Aortic smooth muscle cell (primary cell): Measurements from ENCODE around the gene IGFALS. TPM values are rescaled to one million over a fixed set of nuclear protein-coding genes. Genes with fewer than 3 reads are reported as not detected.

Experiments
- total RNA-seq: library from RNA; depleted of rRNA; stranded (reverse); fragments of >200 nt; gene quantifications from 2 replicates; pipeline ENCODE4 v1.2.3, GENCODE V29; 2014

The IGFALS gene
- under 0.01 and 0.06 TPM in 2 replicates for total RNA-seq

GRCh38 chr16:1793578-1794220 is at the start of gene IGFALS:
Gene IGFALS, minus strand, starts transcription at chr16:1793705. Its CDS starts 53 bp downstream, at chr16:1793652.

GRCh38 chr16:1826691-1827573 is 33.4 kb upstream of the IGFALS start, which contains the start of the genes FAHD1 and HAGH:
Gene FAHD1, plus strand, starts transcription at chr16:1827206. Its CDS starts 33 bp downstream, at chr16:1827239.
Gene HAGH, minus strand, starts transcription at chr16:1826825. Its CDS starts 38 bp downstream, at chr16:1826787.

GRCh38 chr16:1782408-1783264 is 10.9 kb downstream of the IGFALS start, which contains the start of the genes NUBP2 and SPSB3:
Gene NUBP2, plus strand, starts transcription at chr16:1782960. Its CDS starts 61 bp downstream, at chr16:1783021.
Gene SPSB3, minus strand, starts transcription at chr16:1782571. Its CDS starts 1,088 bp downstream, at chr16:1781483.

DNA sequence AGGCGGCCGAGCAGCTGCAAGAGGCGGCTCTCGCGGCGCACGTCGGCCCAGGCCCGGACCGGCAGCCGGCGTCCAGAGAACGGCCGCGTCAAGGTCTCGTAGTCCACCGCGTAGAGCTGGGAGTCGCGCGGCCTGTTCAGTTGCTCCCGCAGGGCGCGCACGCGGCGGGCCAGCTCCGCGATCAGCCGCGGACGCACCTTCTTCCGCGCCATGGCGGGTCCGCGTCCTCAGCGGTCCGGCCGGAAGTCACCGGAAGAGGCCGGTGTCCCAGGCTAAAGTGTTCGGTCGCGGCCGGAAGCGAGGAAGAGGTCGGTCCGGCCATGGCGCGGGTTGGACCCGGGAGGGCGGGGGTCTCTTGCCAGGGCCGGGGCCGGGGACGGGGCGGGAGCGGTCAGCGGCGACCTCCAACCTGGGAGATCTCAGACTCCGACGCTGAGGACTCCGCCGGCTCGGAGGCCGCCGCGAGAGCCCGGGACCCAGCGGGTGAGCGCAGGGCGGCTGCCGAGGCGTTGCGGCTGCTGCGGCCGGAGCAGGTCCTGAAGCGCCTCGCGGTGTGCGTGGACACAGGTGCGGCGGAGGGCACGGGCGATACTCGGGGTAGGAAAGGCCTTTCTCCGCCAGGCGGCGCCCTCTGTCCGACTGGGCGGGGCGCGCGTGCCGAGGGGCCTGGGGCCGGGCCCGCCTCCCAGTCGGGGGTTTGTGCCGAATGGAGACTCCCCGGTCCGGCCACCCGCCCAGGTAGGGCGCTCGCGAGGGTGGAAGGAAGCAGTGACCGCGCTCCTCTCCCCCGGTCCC is 20.4 kb downstream of the IGFALS start, which contains the start of gene MRPS34:
TSS of gene MRPS34 (minus strand) at position 227 of the 795 bp plus-strand sequence. CDS start at position 212, 15 bp downstream.

GRCh38 chr16:1772362-1772907 is 21.1 kb downstream of the IGFALS start, which contains the start of gene EME2:
Gene EME2, plus strand, starts transcription at chr16:1772810. Its CDS starts 418 bp downstream, at chr16:1773228.

GRCh38 chr16:1771188-1771863 is 22.2 kb downstream of the IGFALS start, which contains the start of gene NME3:
Gene NME3, minus strand, starts transcription at chr16:1771543. Its CDS starts 9 bp downstream, at chr16:1771534.

Other genes starting within 250 kb of the IGFALS start
- gene IFT140, start 181.6 kb downstream of the IGFALS start, total RNA-seq, result 23.6 and 27.0 TPM in 2 replicates
- gene CRAMP1, start 181.3 kb downstream of the IGFALS start, total RNA-seq, result 4.6 and 6.6 TPM in 2 replicates
- gene JPT2, start 115.4 kb downstream of the IGFALS start, total RNA-seq, result 22.6 and 24.3 TPM in 2 replicates
- 39.2 and 40.2 TPM in 2 replicates for gene MAPK8IP3, start 87.5 kb downstream of the IGFALS start, total RNA-seq
- gene NME3, start 22.2 kb downstream of the IGFALS start, total RNA-seq, result 35.4 and 48.1 TPM in 2 replicates
- gene EME2, start 20.9 kb downstream of the IGFALS start, total RNA-seq, result 8.1 and 9.5 TPM in 2 replicates
- gene MRPS34, start 20.6 kb downstream of the IGFALS start, total RNA-seq, result 68.1 and 79.9 TPM in 2 replicates
- 24.2 and 25.4 TPM in 2 replicates for gene SPSB3, start 11.1 kb downstream of the IGFALS start, total RNA-seq
- 45.8 and 63.5 TPM in 2 replicates for gene NUBP2, start 10.7 kb downstream of the IGFALS start, total RNA-seq
- gene HAGH, start 33.1 kb upstream of the IGFALS start, total RNA-seq, result 59.3 and 85.5 TPM in 2 replicates
- 47.1 and 74.9 TPM in 2 replicates for gene FAHD1, start 33.5 kb upstream of the IGFALS start, total RNA-seq
- not detected in 2 replicates for gene MEIOB, start 78.5 kb upstream of the IGFALS start, total RNA-seq
- gene HS3ST6, start 124.7 kb upstream of the IGFALS start, total RNA-seq, result not detected in 2 replicates
- 6.3 and 6.4 TPM in 2 replicates for gene MSRB1, start 149.5 kb upstream of the IGFALS start, total RNA-seq
- not detected in 2 replicates for gene RPL3L, start 161.0 kb upstream of the IGFALS start, total RNA-seq
- 259 and 267 TPM in 2 replicates for gene NDUFB10, start 165.8 kb upstream of the IGFALS start, total RNA-seq
- gene RPS2, start 171.1 kb upstream of the IGFALS start, total RNA-seq, result 1,947 and 2,136 TPM in 2 replicates
- not detected in 2 replicates for gene RNF151, start 173.2 kb upstream of the IGFALS start, total RNA-seq
- 29.7 and 32.4 TPM in 2 replicates for gene TBL3, start 178.3 kb upstream of the IGFALS start, total RNA-seq
- gene NOXO1, start 187.8 kb upstream of the IGFALS start, total RNA-seq, result 0.12 and 0.13 TPM in 2 replicates
- gene GFER, start 190.5 kb upstream of the IGFALS start, total RNA-seq, result 9.9 and 11.2 TPM in 2 replicates
- 0.66 and 0.99 TPM in 2 replicates for gene SYNGR3, start 196.3 kb upstream of the IGFALS start, total RNA-seq
- gene ZNF598, start 216.1 kb upstream of the IGFALS start, total RNA-seq, result 9.6 and 12.3 TPM in 2 replicates
- 0.06 and 0.13 TPM in 2 replicates for gene NPW, start 226.1 kb upstream of the IGFALS start, total RNA-seq
- 98.1 and 182 TPM in 2 replicates for gene NHERF2, start 233.2 kb upstream of the IGFALS start, total RNA-seq